ENCODE results near the gene PARN.
"Not testable (repeated sequence)": the region's sequence is repeated elsewhere in the genome, so short reads cannot be mapped to it uniquely, and the experiment has no call there.

The PARN gene

GRCh38 chr16:14415291-14415690 is 214.8 kb downstream of the PARN start:
- Histone ChIP-seq H3K27me3 (replicated peaks) (no peaks in the 10 kb centered on the region), H3K36me3 (replicated peaks) (no peaks in the 10 kb centered on the region), H3K4me3 (ENCODE audit: low read depth, low read length) (no peak overlapping the region), H3K27ac (no peak overlapping the region)
- in situ Hi-C loops (cut with HindIII; ENCODE audit: low pct_ligation_motif_present, low sequenced_read_pairs) = no loop called here
- no peak for DNase-seq
- no peak for TF ChIP-seq CTCF (IDR thresholded peaks at IDR 0.05; ENCODE audit: low read depth, low read length, missing control alignments)

GRCh38 chr16:14409563-14409962 is 220.5 kb downstream of the PARN start:
- Histone ChIP-seq H3K36me3 (replicated peaks) (no peaks in the 10 kb centered on the region), H3K27me3 (replicated peaks) (no peaks in the 10 kb centered on the region), H3K4me3 (ENCODE audit: low read depth, low read length) (no peak overlapping the region), H3K27ac (no peak overlapping the region)
- TF ChIP-seq CTCF (IDR thresholded peaks at IDR 0.05; ENCODE audit: low read depth, low read length, missing control alignments) = no peak
- peak; percentile 98 for DNase-seq
- in situ Hi-C loops (cut with HindIII; ENCODE audit: low pct_ligation_motif_present, low sequenced_read_pairs) = no loop called here

- TF ChIP-seq CTCF (IDR thresholded peaks at IDR 0.05; ENCODE audit: low read depth, low read length, missing control alignments) = no peak
- in situ Hi-C loops (cut with HindIII; ENCODE audit: low pct_ligation_motif_present, low sequenced_read_pairs) = no loop called here
- H3K4me3 ChIP-seq (ENCODE audit: low read depth, low read length) = no peak overlapping the region
- no peaks in the 10 kb centered on the region for H3K36me3 ChIP-seq (replicated peaks)
- H3K27me3 ChIP-seq (replicated peaks) = no peaks in the 10 kb centered on the region
- H3K27ac ChIP-seq = no peak overlapping the region
- no peak for DNase-seq
Measured at GRCh38 chr16:14407786-14408399, 222.2 kb downstream of the PARN start.

- DNase-seq = no peak
- TF ChIP-seq CTCF (IDR thresholded peaks at IDR 0.05; ENCODE audit: low read depth, low read length, missing control alignments) = no peak
- no peaks in the 10 kb centered on the region for H3K36me3 ChIP-seq (replicated peaks)
- in situ Hi-C loops (cut with HindIII; ENCODE audit: low pct_ligation_motif_present, low sequenced_read_pairs) = no loop called here
- no peaks in the 10 kb centered on the region for H3K27me3 ChIP-seq (replicated peaks)
- no peak overlapping the region for H3K4me3 ChIP-seq (ENCODE audit: low read depth, low read length)
- no peak overlapping the region for H3K27ac ChIP-seq
Measured at GRCh38 chr16:14405611-14406537, 224.2 kb downstream of the PARN start.

GRCh38 chr16:14403001-14403389 is 227.1 kb downstream of the PARN start:
- DNase-seq; H3K36me3 ChIP-seq (replicated peaks); H3K27me3 ChIP-seq (replicated peaks); H3K27ac ChIP-seq; H3K4me3 ChIP-seq (ENCODE audit: low read depth, low read length); in situ Hi-C loops (cut with HindIII; ENCODE audit: low pct_ligation_motif_present, low sequenced_read_pairs): not testable (repeated sequence)

GRCh38 chr16:14402114-14403000 is 227.7 kb downstream of the PARN start:
- H3K36me3 ChIP-seq (replicated peaks); H3K27ac ChIP-seq; H3K4me3 ChIP-seq (ENCODE audit: low read depth, low read length); DNase-seq; in situ Hi-C loops (cut with HindIII; ENCODE audit: low pct_ligation_motif_present, low sequenced_read_pairs); H3K27me3 ChIP-seq (replicated peaks): not testable (repeated sequence)

GRCh38 chr16:14401711-14402061 is 228.4 kb downstream of the PARN start:
- in situ Hi-C loops (cut with HindIII; ENCODE audit: low pct_ligation_motif_present, low sequenced_read_pairs); H3K27me3 ChIP-seq (replicated peaks); DNase-seq; H3K36me3 ChIP-seq (replicated peaks); H3K27ac ChIP-seq; H3K4me3 ChIP-seq (ENCODE audit: low read depth, low read length): not testable (repeated sequence)

GRCh38 chr16:14400978-14401710 is 228.9 kb downstream of the PARN start:
- H3K4me3 ChIP-seq (ENCODE audit: low read depth, low read length); DNase-seq; H3K36me3 ChIP-seq (replicated peaks); H3K27me3 ChIP-seq (replicated peaks); H3K27ac ChIP-seq; in situ Hi-C loops (cut with HindIII; ENCODE audit: low pct_ligation_motif_present, low sequenced_read_pairs): not testable (repeated sequence)

Measured in brain microvascular endothelial cell (primary cell).